ENCODE data around the gene THSD7A. TPM values are rescaled to one million over a fixed set of nuclear protein-coding genes. Genes with fewer than 3 reads are reported as not detected.

Gene THSD7A
- total RNA-seq, 1 donor from 2014 or later = 38.8 TPM

GRCh38 chr7:11376529-11376928 is 455.5 kb downstream of the THSD7A start:
- no peak for DNase-seq

- DNase-seq = no peak
These were observed 457.4 kb downstream of the THSD7A start for GRCh38 chr7:11374629-11375028.

- DNase-seq = peak; percentile 43
These were observed 458.4 kb downstream of the THSD7A start for GRCh38 chr7:11373546-11374142.

- no peak for DNase-seq
These were observed 462.3 kb downstream of the THSD7A start for GRCh38 chr7:11369696-11370095.

- DNase-seq = no peak
These were observed 465.9 kb downstream of the THSD7A start for GRCh38 chr7:11366118-11366517.

- no peak for DNase-seq
These were observed 473.4 kb downstream of the THSD7A start for GRCh38 chr7:11358637-11359036.

- DNase-seq = no peak
These were observed 476.5 kb downstream of the THSD7A start for GRCh38 chr7:11355399-11356005.

- no peak for DNase-seq
These were observed 485.7 kb downstream of the THSD7A start for GRCh38 chr7:11346302-11346701.

GRCh38 chr7:11345621-11346020 is 486.4 kb downstream of the THSD7A start:
- DNase-seq = no peak

- peak; percentile 62 for DNase-seq
These were observed 488.1 kb downstream of the THSD7A start for GRCh38 chr7:11343818-11344413.

GRCh38 chr7:11343136-11343535 is 488.9 kb downstream of the THSD7A start:
- DNase-seq = no peak

GRCh38 chr7:11341285-11341944 is 490.6 kb downstream of the THSD7A start:
- peak; percentile 15 for DNase-seq

GRCh38 chr7:11336432-11336831 is 495.6 kb downstream of the THSD7A start:
- DNase-seq = no peak

GRCh38 chr7:11335947-11336346 is 496.1 kb downstream of the THSD7A start:
- no peak for DNase-seq

GRCh38 chr7:11332865-11333228 is 499.2 kb downstream of the THSD7A start:
- DNase-seq = no peak

GRCh38 chr7:11332186-11332864 is 499.7 kb downstream of the THSD7A start:
- no peak for DNase-seq

GRCh38 chr7:11331128-11332102 is 500.6 kb downstream of the THSD7A start:
- DNase-seq = no peak

- no peak for DNase-seq
These were observed 501.3 kb downstream of the THSD7A start for GRCh38 chr7:11330717-11331116.

- DNase-seq = no peak
These were observed 501.8 kb downstream of the THSD7A start for GRCh38 chr7:11330208-11330607.

- no peak for DNase-seq
These were observed 502.4 kb downstream of the THSD7A start for GRCh38 chr7:11329626-11330025.

GRCh38 chr7:11328309-11328708 is 503.7 kb downstream of the THSD7A start:
- DNase-seq = no peak

GRCh38 chr7:11327633-11328032 is 504.4 kb downstream of the THSD7A start:
- DNase-seq = no peak
